Renal pelvis (tissue), 4 donors: ENCODE results near the gene SRSF7. TPM values are rescaled to one million over a fixed set of nuclear protein-coding genes. Genes with fewer than 3 reads are reported as not detected.
"Not testable (repeated sequence)": the region's sequence is repeated elsewhere in the genome, so short reads cannot be mapped to it uniquely, and the experiment has no call there.

ENCODE experiments used
- DNase-seq: peaks from one replicate; pipeline ENCODE4 v3.0.0-alpha.2; 2013
- polyA plus RNA-seq, 3 donors: library from polyadenylated mRNA; unstranded; fragments of 120-200 nt; gene quantifications; one replicate each; pipeline ENCODE4 v1.2.1, GENCODE V29; 2013; ENCODE audit not compliant: insufficient read length in 3 of 3

The SRSF7 gene
- polyA plus RNA-seq, 3 donors = 230 to 255 (median 244) TPM

GRCh38 chr2:38740851-38741731 is 10.1 kb downstream of the SRSF7 start:
- DNase-seq = peak; percentile 61

GRCh38 chr2:38739524-38739923 is 11.6 kb downstream of the SRSF7 start:
- no peak for DNase-seq

- no peak for DNase-seq
These were observed 13.2 kb downstream of the SRSF7 start for GRCh38 chr2:38737925-38738324.

DNA sequence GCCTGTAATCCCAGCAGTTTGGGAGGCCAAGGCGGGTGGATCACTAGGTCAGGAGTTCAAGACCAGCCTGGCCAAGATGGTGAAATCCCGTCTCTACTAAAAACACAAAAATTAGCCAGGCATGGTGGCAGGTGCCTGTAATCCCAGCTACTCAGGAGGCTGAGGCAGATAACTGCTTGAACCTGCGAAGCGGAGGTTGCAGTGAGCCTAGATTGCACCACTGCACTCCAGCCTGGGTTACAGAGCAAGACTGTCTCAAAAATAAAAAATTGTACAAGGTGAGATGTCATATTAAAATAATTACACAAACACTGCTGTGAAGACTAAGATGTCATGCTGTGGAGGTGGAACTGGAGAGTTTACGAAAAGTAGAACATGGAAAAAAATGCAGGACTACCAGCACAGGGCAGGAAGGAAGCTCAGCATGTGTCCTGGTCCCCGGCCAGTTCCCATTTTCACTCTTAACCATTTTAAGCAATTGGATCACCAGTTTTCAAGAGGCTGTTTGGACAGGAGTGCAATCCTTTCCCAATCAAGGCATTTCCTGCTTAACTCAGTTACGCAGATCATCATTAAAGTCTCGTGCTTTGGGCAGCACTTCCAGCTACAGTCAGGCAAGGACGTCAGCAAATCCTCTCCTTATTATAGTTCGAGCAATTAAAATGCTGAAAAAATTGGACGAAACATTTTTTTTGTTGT is 14.0 kb downstream of the SRSF7 start:
- DNase-seq = not testable (repeated sequence)

GRCh38 chr2:38735999-38736320 is 15.2 kb downstream of the SRSF7 start:
- no peak for DNase-seq

DNA sequence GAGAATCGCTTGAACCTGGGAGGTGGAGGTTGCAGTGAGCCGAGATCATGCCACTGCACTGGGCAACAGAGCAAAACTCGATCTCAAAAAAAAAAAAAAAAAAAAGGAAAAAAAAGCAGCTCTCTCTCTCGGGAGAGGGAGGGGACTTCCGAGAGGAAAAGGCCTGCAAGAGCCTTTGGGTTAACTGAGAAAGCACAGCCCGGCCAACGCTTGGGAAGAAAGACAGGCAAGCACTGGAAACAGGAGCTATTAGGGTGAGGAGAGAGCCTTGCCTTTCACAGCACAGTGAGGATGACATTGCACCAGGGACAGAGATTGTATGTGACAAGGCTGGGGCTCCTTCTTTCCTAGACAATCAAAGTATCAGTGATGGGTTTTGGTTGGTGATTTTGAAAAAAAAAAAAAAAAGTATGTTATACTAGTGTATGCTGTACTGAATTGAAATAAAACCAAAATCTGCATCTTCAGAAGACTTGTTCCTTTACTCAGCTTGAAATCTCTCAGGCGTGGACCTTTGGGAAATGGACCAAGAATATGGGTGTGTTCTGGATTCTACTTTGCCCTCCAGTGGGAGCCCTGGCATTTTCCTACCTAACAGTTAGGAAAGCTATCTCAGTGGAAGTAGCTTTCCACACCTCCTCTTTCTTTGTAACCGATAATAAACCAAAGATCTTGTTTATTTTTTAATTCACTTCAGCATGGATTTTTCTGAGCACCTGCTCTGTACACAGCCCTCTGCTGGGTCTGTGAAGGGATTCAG is 16.7 kb downstream of the SRSF7 start:
- no peak for DNase-seq

DNA sequence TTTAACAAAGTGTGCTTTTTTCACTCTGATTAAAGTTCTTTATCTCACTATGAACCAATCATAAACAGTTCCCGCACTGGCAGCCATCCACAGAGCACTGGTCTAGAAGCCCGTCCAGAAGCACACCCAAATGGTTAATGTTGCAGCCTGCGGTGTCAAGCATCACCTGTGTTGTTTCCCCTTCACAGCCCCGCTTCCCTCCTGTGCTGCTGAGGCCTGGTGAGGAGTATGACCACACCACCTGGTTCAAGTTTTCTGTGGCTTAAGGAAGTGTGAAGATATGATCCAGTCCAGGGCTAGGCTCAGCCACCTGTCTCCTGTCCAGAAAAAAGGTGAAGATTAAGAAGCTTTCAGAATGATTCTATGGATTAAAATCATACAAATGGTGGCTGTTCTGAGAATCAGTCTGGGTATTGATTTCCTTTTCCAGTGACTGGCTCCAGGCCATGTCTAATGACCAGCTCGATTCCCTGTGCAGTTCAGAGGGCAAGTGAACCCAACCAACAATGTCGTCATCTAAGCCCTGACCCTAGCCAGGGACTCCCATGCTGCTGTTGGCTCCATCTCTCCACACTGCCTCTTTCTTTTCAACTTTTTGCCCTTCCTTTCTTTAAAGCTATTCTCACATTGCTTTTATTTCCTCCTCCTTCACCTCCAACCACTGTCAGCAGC is 17.7 kb downstream of the SRSF7 start:
- DNase-seq = no peak

DNA sequence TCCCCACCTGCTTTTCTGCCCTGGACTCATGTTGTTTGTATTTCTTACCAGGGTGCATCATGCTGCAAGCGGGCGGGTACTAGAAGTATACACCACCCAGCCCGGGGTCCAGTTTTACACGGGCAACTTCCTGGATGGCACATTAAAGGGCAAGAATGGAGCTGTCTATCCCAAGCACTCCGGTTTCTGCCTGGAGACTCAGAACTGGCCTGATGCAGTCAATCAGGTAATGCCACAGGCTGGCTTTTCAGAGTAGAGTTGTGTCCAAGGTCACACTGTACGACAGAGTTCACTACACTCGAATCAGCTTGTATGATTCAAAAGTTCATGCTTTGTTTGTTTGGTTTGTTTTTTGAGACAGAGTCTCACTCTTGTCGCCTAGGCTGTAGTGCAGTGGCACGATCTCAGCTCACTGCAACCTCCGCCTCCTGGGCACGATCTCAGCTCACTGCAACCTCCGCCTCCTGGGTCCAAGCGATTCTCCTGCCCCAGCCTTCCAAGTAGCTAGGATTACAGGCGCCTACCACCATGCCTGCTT is 19.4 kb downstream of the SRSF7 start:
- no peak for DNase-seq

DNA sequence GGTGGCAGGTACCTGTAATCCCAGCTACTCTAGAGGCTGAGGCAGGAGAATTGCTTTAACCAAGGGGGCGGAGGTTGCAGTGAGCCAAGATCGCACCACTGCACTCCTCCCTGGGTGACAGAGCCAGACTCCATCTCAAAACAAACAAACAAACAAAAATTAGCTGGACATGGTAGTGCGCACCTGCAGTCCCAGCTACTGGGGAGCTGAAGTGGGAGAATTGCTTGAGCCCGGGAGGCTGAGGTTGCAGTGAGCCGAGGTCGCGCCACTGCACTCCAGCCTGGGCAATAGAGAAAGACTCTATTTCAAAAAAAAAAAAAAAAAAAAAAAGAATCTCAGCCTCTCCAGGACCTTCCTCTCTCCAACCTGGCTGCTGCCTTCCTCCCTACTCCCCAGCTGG is 20.1 kb downstream of the SRSF7 start:
- DNase-seq = no peak

- no peak for DNase-seq
These were observed 22.5 kb downstream of the SRSF7 start for GRCh38 chr2:38728694-38729093.

- no peak for DNase-seq
These were observed 23.5 kb downstream of the SRSF7 start for GRCh38 chr2:38727661-38728060.

- no peak for DNase-seq
These were observed 28.0 kb downstream of the SRSF7 start for GRCh38 chr2:38723173-38723572.

DNA sequence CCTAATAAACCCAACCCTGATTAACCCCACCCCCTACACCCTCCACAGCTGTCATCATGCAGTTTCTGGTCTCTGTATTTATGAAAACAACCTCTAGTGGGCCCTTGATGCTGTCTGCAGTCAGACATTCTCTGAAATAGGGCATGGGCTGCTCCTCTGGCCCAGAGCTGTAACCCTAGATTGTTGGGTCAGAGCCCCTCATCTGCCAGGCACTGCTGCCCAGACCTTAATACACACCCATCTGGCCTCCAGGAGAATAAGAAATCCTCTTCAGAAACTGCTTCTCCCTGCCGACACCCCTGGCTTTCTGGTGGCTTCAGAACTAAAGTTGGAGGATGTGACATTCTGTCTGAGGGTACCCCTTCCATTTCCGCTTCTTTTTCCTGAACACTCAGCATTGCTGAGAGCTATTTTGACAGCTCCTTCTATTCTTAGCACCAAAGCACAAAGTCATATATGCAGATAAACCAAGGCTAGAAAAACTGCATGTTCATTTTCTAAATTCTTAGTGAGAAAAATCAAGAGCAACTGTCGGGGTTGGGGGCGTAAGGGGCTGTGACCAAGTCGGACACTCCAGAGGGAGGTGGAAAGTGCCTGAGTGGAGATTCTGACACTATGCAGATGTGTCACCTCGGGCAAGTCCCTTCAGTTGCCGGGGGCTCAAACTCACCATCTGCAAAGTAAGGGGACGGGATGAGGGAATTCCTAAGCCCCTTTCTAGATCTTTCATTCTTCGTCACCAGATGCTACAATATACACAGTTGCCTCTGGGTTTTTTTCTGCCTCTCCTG is 28.7 kb downstream of the SRSF7 start:
- DNase-seq = no peak

DNA sequence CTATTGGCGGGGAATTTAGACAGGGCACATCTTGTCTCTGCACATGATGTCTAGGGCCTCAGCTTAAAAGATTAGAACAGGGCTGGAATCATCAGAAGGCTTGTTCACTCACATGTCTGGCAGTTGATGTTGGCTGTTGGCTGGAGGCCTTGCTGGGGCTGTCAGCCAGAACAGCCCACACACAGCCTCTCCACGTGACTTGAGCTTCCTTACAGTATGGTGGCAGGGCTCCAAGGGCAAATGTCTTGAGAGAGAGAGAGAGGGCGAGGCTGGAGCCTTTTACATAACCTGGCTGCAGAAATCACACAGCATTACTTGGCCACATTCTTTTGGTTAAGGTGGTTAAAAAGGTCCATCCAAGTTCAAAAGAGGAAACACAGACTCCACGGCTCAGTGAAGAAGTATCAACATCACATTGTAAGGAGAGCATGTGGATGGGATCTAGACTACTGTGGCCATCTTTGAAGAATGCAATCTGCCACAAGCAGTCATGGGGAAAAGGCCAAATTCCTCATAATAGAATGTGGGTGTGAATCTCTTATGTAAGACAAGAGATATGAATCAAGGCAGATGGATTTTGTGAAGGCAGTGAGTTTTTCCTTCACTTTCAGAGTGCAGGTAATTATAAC is 30.4 kb downstream of the SRSF7 start:
- DNase-seq = peak; percentile 29

GRCh38 chr2:38719706-38720105 is 31.5 kb downstream of the SRSF7 start:
- no peak for DNase-seq

- DNase-seq = no peak
These were observed 32.6 kb downstream of the SRSF7 start for GRCh38 chr2:38718601-38719000.

GRCh38 chr2:38716185-38716584 is 35.0 kb downstream of the SRSF7 start:
- no peak for DNase-seq

- not testable (repeated sequence) for DNase-seq
These were observed 36.2 kb downstream of the SRSF7 start for GRCh38 chr2:38714941-38715340.

- no peak for DNase-seq
These were observed 37.8 kb downstream of the SRSF7 start for GRCh38 chr2:38713338-38713737.

GRCh38 chr2:38712871-38713270 is 38.3 kb downstream of the SRSF7 start:
- DNase-seq = no peak
